HG03442 (cell line): ENCODE measurements around the gene INTS4.
"Not testable (repeated sequence)": the region's sequence is repeated elsewhere in the genome, so short reads cannot be mapped to it uniquely, and the experiment has no call there.

ENCODE experiments used
- ATAC-seq: cut with Tn5 transposase; IDR thresholded peaks from one replicate; pipeline ENCODE4 v1.9.1; 2021; ENCODE audit warnings: mild to moderate bottlenecking, moderate library complexity; ENCODE audit not compliant: unreplicated experiment

Gene INTS4

DNA sequence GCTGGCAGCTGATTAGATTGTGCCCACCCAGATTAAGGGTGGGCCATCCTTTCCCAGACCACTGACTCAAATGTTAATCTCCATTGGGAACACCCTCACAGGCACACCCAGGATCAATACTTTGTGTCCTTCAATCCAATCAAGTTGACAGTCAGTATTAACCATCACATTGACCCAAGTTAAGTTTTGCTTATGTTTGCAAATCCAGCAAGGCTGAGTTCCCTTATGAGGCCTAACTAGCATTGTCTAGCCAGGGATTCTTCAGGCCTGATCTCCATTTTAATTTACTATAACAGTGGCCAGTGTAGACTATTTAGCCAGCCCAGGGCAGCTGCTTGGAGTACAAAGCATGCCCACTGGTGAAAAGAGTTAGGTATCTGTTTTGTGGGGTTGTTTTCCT, 30.9 kb upstream of the INTS4 start:
- ATAC-seq: no peak

DNA sequence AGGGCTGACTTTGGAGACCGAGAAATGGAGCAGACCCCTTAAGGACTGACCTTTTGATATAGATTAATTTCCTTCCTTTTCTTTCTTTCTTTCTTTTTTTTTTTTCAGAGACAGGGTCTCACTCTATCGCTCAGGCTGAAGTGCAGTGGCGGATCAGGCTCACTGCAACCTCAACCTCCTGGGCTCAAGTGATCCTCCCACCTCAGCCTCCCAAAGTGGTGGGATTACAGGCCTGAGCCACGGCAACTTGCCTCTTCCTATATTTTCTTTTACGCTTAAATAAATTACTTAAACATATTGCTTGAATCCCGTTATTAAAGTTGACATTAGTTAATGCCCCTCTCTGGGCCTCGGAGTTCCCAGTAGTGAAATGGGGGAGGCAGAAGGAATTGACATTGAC, 29.0 kb upstream of the INTS4 start:
- no peak for ATAC-seq

- ATAC-seq: no peak
Observed at GRCh38 chr11:78022397-78023396, 28.2 kb upstream of the INTS4 start, which contains the start of gene KCTD14. Gene KCTD14, minus strand, starts transcription at chr11:78023276. Its CDS starts 27 bp downstream, at chr11:78023249.

DNA sequence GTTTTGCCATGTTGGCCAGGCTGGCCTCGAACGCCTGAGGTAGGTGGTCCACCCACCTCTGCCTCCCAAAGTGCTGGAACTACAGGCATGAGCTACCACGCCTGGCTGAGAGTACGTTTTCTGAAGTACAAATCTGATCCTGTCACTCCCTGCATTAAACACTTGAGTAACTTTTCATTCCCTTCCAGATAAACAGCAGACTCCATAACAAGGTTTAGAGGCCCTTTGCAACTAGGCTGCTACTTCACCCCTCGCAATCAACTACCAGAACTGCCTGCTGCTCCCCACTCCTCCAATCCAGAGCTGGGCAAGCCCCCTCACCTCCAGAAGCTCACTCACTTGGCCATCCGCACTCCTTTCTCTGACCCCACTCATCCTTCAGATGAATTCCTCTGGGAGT, 27.1 kb upstream of the INTS4 start:
- no peak for ATAC-seq

- no peak for ATAC-seq
Observed at GRCh38 chr11:78020246-78020645, 25.8 kb upstream of the INTS4 start.

GRCh38 chr11:78019808-78020207, 25.3 kb upstream of the INTS4 start:
- ATAC-seq: no peak

DNA sequence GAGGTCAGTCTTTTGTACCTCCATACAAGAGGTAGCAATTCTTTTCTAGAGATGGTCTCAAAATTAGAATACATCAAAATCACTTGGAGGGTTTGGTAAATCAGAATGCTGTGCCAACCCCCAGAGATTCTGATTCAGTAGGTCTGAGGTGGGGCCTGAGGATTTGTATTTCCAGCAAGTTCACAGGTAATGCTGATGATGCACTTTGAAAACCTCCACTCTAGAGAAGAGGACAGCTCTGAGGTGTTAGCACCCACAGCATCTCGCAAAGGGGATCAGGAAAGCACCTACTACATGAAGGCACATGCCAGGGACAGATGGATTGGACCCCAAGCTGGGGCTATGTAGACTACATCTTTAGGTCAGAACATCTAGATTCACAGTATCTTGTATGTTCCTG, 21.4 kb upstream of the INTS4 start:
- ATAC-seq: no peak

DNA sequence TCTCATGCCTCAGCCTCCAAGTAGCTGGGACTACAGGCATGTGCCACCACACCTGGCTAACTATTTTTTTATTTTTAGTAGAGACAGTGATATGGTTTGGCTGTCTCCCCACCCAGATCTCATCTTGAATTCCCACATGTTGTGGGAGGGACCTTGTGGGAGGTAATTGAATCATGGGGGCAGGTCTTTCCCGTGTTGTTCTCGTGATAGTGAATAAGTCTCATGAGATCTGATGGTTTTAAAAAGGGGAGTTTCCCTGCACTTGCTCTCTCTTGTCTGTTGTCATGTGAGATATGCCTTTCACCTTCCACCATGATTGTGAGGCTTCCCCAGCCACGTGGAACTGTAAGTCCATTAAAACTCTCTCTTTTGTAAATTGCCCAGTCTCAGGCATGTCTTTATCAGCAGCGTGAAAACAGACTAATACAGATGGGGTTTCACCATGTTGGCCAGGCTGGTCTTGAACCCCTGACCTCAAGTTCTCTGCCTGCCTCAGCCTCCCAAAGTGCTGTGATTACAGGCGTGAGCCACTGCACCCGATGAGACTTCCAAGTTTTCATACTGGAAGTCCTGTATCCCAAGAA, 20.6 kb upstream of the INTS4 start:
- not testable (repeated sequence) for ATAC-seq

GRCh38 chr11:78011301-78011700, 16.8 kb upstream of the INTS4 start:
- no peak for ATAC-seq

GRCh38 chr11:78010755-78011154, 16.3 kb upstream of the INTS4 start:
- ATAC-seq: no peak

DNA sequence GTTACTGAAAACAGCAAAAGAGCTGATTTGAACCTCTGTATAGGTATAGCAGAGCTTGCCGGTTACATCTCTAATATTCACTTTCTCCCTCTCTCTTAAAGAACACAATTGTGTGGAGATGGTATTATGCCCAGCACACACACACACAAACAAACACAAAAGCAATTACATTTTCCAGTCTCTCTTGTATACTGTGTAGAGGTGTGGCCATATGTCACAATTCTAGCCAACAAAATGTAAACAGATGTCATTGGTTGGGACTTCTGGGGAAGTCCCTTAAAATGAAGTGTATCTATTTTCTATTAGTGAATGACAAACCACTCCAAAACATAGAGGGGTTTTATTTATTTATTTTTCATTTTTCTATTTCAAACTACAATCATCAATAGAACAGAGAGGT, 15.8 kb upstream of the INTS4 start:
- ATAC-seq: no peak

- no peak for ATAC-seq
Observed at GRCh38 chr11:78009062-78009461, 14.6 kb upstream of the INTS4 start.

- no peak for ATAC-seq
Observed at GRCh38 chr11:78000193-78000592, 5.7 kb upstream of the INTS4 start.

DNA sequence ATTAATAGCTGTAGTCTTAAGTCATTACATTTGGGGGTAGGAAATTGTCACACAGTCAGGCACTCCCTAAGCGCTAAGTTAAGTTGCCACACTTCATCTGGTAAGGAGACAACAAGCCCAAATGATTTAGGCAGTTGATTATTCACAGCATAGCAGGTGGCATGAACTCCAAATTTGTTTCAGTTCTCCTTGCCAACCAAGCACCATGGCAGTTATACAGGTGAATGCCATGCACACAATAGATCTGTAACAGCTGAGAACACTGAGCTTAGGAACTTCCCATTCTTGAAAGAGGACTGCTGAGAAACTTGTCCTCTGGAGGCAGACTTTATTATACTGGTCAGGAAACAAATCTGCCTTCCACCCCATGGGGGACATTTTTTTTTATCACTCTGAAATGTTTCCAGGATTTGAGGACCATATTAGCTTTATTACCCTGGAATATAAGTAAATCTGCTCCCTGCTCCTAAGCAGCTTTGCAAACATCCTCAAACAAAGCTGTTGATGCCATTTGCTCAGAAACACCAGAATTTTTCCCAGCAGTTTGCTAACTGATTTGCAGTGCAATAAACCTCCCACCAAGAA, 5.1 kb upstream of the INTS4 start:
- no peak for ATAC-seq

DNA sequence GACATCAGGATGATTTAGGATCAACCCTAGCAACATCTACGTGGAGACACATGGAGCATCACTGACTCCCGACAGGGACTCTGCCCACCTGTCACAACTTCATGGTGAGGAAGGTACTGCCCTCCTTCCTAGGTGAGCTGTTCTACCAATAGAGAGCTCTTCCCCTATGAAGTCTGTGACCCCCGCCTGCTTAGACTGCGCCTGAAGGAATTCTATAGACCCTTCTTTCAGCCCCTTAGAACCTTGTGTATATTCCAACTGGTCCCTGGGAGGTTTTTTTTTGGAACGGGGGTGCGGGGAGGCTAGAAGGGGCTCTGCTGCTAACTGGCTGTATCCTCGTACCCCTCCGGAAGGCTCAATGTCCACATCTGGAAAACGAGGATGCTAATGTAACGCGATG, 566 bp downstream of the INTS4 start:
- no peak for ATAC-seq

DNA sequence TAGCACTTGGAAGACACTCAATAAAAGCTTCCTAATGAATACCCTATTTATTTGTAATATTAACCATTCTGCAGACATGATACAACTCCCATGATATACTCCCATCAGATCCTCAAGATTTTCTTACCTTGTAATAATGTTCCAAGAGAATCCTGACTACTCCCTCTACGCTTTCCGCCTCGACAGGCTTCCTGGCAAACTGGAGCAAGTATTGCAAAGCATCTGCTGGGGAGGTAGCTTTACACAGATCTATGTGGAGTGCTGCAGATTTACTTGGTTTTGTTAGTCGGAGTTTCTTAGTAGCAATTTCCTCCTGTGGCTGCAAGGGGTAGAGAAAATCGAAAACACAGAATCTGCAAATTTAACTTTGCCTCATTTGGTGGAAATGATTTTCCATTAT, 3.5 kb downstream of the INTS4 start:
- no peak for ATAC-seq

- ATAC-seq: not testable (repeated sequence)
Observed at GRCh38 chr11:77986456-77986855, 8.0 kb downstream of the INTS4 start.

DNA sequence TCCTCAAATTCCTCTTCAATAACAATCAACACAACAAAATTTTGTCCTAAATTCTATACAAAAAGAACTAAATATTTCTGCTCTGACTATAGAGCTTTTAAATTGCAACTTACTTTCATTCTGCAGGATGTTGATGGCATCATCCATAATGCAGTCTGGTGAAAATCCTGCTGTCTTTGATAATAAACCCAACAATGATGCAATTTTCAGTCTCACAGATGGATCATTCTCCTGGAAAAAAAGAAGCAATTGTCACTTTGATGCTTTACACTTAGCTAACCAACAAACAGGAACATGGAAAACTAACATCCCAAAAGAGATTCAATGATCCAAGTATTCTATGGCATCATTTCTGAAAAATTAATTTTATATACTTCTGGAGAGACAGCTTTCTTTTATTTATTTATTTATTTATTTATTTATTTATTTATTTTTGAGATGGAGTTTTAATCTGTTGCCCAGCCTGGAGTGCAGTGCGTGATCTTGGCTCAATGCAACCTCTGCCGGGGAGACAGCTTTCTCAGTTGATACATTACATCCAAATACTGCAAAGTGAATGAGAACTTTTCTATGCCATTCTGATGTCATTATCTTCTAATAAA, 13.0 kb downstream of the INTS4 start:
- no peak for ATAC-seq

- ATAC-seq: no peak
Observed at GRCh38 chr11:77968337-77968736, 26.1 kb downstream of the INTS4 start.

GRCh38 chr11:77967753-77968152, 26.7 kb downstream of the INTS4 start:
- no peak for ATAC-seq

DNA sequence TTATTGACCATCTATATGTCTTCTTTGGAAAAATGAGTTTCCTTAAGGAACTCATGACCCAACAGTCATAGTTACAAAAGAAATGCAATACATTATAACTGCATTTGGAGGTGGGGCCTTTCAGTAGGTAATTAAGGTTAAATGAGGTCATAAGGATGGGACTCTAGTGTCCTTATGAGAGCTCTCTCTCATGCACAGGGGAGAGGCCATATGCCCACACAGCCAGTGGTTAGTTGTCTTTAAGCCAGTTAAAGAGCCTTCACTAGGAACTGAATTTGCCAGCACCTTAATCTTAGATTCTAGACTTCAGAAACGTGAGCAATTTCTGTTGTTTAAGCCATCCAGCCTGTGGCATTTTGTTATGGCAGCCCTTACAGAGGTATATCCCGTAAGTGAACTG, 27.3 kb downstream of the INTS4 start:
- ATAC-seq: no peak
